GM19193 (cell line): ENCODE measurements around the gene AP1AR.

Experiments
- POLR2A ChIP-seq: IDR thresholded peaks from 4 replicates; pipeline ENCODE4 v1.6.1; 2011; ENCODE audit not compliant: insufficient read depth, insufficient read length; ENCODE audit errors: extremely low read depth

The AP1AR gene

GRCh38 chr4:112318239-112319142 is 86.9 kb downstream of the AP1AR start:
- TF ChIP-seq POLR2A = no peak
